Retinal pigment epithelial cell (primary cell): ENCODE results near the gene AKAP13.

Experiments
- DNase-seq: peaks from one replicate; pipeline ENCODE4 v3.0.0-alpha.2; 2010; ENCODE audit warnings: low read depth
- H3K4me3 ChIP-seq: 2 replicates; pipeline ENCODE4 v1.5.1; 2011; ENCODE audit warnings: mild to moderate bottlenecking, low read length, control low read depth, moderate library complexity
- CTCF ChIP-seq: conservative IDR thresholded peaks from 2 replicates; pipeline ENCODE4 v1.5.1; 2011; ENCODE audit warnings: low read depth, low read length, control low read depth, inconsistent platforms

Gene AKAP13

GRCh38 chr15:85760531-85761371, 380.3 kb downstream of the AKAP13 start:
- no peak for DNase-seq
- TF ChIP-seq CTCF, result peak; percentile 16

GRCh38 chr15:85761635-85762034, 381.2 kb downstream of the AKAP13 start:
- peak; percentile 30 for DNase-seq
- TF ChIP-seq CTCF, result no peak
- H3K4me3 ChIP-seq, result no peak overlapping the region

More at GRCh38 chr15:85760531-85761371, 380.3 kb downstream of the AKAP13 start:
- no peak overlapping the region for H3K4me3 ChIP-seq

GRCh38 chr15:85762039-85762755, 381.8 kb downstream of the AKAP13 start:
- no peak for TF ChIP-seq CTCF
- no peak overlapping the region for H3K4me3 ChIP-seq
- no peak for DNase-seq

- H3K4me3 ChIP-seq, result no peak overlapping the region
- TF ChIP-seq CTCF, result no peak
- no peak for DNase-seq
Observed at GRCh38 chr15:85762756-85763127, 382.3 kb downstream of the AKAP13 start.

GRCh38 chr15:85763157-85763556, 382.8 kb downstream of the AKAP13 start:
- no peak for TF ChIP-seq CTCF
- no peak overlapping the region for H3K4me3 ChIP-seq
- DNase-seq, result no peak

GRCh38 chr15:85763673-85764633, 383.6 kb downstream of the AKAP13 start:
- no peak for TF ChIP-seq CTCF
- DNase-seq, result no peak

More at GRCh38 chr15:85763673-85764633, 383.6 kb downstream of the AKAP13 start:
- H3K4me3 ChIP-seq, result no peak overlapping the region
